NOMO-1 treated with DMSO at 0.1 percent for 48 hours (cell line): ENCODE measurements around the gene ARMH3.
A peak's percentile ranks its signal among the peaks of the same experiment; 100 is the strongest.
"Not testable (repeated sequence)": the region's sequence is repeated elsewhere in the genome, so short reads cannot be mapped to it uniquely, and the experiment has no call there.

Experiments used
- DNase-seq: peaks from one replicate; lab custom pipeline; 2025; ENCODE audit not compliant: unreplicated experiment; lab: John Stamatoyannopoulos, UW

Gene ARMH3

GRCh38 chr10:101993221-101993620, 62.8 kb downstream of the ARMH3 start:
- DNase-seq, result no peak

GRCh38 chr10:101987136-101987535, 68.8 kb downstream of the ARMH3 start:
- DNase-seq, result no peak

- peak; percentile 55 for DNase-seq
Observed at GRCh38 chr10:101986624-101986971, 69.4 kb downstream of the ARMH3 start.

- DNase-seq, result not testable (repeated sequence)
Observed at GRCh38 chr10:101980677-101981076, 75.3 kb downstream of the ARMH3 start.

DNA sequence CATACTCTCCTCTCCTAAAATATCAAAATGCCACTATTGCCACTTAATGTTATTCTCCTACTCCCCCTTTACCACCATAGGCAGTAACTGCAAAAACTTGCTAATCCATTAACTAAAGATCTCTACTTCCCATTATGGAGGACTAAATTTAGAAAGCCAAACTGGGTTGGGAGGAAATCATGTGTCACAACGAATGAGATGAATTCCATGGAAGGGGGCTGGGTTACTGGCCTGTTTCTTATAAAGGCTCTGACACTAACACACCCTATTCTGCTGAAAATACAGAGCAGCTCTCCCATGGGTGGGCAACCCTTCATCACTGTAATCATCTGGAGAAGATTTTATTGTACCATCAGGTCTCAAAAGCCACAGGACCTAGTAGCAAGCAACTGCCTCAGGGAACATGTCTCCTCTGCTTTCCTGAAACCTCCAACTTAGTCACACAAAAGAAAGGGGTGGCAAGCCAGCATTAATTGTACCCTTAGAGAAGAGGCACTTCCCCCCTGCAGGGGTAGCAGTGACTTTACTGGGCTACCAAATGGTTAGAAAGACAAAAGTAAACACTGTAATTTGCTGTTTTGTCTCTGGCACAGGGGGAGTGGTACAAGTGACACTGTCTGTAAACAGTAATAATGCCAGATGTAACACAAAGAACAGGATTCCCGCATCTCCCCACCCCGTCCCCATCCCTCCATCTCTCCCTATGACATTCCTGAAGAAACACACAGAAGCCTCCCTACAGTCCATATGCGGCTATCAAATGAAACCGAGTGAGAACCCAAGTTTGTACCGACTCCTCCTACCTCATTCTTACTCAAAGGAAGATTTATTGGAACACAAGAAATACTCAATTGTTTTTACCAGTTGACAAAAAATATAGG, 81.6 kb downstream of the ARMH3 start:
- peak; percentile 49 for DNase-seq

DNA sequence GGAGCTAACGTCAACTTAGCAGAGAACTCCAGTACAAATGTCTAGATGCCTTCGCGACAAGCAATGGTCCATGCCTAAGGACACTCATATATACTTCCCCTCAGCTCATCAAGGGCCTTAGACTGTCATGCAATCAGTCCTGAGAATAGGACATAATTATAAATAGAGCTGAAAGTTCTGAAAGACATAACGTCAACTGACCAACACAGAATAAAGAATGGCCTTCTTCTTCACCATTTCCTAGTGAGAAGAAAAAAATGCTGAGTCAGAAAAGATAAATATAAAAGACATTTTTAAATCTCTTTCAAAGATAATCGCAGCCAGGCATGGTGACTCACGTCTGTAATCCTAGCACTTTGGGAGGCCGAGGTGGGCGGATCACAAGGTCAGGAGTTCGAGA, 83.2 kb downstream of the ARMH3 start:
- peak; percentile 61 for DNase-seq

DNA sequence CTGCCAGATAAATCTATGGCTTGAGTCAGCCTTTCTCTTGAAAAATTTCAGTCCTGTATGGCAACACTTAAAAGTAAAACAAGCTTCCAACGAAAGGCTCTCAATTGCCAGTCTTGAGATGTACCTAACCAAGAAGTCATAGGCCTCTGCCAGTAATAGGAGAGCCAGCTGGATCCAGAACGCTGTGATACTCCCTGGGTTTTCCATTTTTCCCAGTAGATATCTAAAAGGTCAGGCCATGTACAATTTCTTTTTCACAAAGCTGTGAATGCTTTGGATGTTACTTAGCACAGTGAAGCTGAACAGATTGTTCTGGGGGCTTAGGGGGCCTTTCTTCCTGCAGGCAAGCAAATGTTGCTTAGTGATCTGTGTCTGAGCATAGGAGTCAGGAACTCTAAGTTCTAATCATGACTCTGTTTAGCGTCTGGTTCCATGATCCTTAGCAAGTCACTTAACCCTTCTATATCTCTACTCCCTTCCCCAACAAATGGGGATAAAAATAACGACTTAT, 86.5 kb downstream of the ARMH3 start:
- peak; percentile 60 for DNase-seq

DNA sequence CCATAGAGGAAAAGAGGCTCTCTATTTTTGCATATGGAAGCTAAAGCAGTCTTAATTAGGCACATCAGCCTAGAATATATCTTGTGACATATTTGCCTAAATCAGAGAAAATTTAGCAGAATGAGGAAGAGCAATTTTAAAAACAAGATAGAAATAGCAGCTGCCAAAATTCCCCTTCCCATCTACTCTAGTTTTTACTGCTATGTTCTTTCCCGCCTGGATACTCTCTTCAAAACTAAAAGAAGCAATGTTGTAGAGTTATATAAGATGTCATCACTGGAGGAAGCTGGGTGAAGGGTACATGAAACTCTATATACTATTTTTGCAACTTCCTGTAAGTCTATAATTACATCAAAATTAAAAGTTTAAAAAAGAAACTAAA, 87.0 kb downstream of the ARMH3 start:
- peak; percentile 75 for DNase-seq

DNA sequence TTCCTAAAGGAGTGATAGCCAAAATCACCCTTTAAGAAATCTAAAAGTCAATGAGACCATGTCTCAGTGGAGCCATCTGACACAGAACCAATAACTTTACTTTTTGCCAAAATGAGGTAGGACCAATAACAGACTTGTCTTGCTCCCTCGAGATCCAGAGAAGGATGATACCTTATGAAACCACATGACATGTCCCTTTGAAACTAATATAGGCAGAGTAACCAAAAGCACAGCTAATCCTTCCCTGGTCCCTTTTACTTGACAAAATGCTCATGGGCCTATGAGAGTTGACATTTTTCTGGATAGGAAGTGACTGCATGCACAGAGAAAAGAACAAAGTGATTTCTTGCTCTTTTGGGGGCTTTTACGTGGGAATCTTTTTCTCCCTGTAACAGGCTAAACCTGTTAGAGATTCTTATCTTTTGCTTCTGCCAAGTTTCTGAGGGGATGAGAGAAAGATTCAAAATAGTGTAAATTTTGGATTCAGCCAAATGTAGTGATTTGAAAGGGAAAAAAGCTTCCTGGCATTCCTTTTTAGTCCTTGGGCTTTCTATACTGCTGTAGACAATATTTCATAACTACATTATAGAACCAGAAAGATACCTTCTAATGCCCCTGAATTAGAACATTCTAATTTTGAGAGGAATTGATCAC, 87.6 kb downstream of the ARMH3 start:
- no peak for DNase-seq

DNA sequence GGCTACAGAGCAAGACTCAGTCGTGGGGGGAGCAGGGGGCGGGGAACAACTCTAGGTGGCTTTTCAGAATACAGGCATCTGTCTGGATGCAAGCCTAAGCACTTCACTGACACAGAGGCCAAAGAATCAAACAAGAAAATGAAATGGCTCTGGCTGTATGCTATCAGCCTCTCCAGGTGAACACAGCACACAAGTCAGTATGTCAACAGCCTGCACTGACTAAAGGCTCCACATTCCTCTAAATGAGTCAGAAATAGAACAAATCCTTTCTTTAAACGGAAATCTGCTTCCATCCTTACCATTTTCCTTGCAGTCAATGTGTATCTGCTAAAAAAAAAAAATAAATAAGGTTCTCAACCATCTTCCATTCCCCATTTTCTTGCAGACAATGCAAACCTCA, 88.3 kb downstream of the ARMH3 start:
- DNase-seq, result no peak

- no peak for DNase-seq
Observed at GRCh38 chr10:101967119-101967518, 88.9 kb downstream of the ARMH3 start.

- DNase-seq, result no peak
Observed at GRCh38 chr10:101965075-101965765, 90.8 kb downstream of the ARMH3 start.

GRCh38 chr10:101961591-101962498, 94.1 kb downstream of the ARMH3 start:
- no peak for DNase-seq

DNA sequence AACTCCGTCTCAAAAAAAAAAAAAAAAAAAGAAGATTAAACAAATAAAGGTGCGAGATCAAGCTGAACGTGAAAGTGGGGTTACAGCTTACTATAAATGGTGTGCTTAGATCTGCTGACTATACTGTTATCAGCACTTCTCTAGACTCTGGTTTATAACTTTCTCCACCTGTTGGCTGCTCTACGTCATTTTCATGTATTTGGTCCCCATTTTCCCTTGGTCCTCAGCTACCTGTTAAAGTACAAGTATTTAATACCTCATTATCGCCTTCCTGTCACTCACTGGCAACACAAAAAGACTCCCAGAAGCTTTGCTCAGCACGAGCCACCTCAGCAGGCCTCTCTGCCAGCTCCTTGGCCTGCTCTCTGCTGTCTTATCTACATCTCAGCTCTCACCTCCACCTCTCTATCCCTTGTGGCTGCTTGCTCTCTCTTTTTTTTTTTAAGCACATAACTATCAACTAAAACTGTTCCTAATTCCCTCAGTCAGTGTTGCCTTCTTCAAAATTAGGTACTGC, 95.0 kb downstream of the ARMH3 start:
- DNase-seq, result no peak

DNA sequence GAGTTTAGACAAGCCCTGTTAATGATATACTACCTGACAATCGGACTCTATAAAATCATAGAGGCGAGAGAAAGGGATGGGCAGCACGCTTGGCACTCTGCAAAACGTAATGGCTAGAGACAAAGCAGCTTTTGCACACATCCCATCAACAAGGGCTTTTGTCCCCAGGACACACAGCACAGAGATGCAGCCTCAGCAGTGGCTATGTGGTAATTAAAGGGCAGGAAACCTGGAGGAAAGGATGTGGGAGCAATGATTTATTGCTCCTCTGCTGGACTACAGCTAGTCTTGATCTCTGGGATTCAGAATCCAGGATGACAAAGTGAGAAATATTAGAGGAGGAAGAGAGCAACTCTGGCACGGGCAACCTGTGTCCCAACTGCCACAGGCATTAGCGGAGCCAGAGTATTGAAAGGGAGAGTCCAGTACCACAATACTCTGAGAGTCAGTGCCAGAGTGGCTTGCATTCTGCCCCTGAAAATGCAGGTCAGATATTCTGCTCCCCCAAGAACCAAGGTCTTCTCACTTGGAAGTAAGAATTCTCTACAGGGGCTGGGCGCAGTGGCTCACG, 96.5 kb downstream of the ARMH3 start:
- DNase-seq, result no peak

DNA sequence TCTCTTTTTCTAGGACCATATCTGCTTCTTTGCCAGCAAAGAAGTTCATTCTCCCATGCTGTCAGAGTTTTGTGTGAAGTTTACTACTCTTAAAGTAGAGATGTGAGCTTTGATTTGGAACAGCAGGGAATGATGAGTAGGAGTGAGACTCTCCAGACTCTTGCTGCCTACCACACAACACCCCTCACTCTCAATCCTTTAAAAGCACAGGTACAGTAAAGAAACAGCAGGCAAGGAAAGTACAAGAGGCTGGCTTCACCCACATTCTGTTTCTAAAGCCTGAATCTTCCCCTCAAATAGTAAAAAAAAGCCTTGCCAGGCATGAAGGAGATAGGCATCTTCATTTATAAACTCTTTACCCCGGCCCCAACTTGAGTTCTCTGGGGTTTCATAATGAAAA, 97.3 kb downstream of the ARMH3 start:
- DNase-seq, result no peak

DNA sequence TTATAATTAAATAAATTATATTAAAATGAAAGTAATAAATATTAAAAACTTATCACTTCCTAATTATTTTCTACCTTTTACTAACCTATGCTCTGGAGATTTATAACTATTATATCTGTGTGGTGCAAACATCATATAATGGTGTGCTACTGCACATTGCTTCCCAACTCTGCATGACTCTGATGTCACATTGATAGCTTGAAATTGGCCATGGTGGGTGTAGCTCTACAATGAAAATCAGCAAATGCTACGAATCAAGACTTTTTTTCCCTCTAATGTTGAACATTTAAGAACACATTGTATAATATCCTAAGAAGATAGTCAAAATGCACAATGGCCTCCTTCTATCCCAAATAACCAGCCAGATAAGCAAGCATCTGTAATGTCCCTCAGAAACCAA, 99.1 kb downstream of the ARMH3 start:
- DNase-seq, result no peak

GRCh38 chr10:101956117-101956516, 99.9 kb downstream of the ARMH3 start:
- DNase-seq, result no peak

GRCh38 chr10:101952191-101952590, 103.8 kb downstream of the ARMH3 start:
- peak; percentile 13 for DNase-seq

GRCh38 chr10:101950213-101950612, 105.8 kb downstream of the ARMH3 start:
- DNase-seq, result no peak
